H9 (cell line): ENCODE results near the gene TRPM3. TPM values are rescaled to one million over a fixed set of nuclear protein-coding genes. Genes with fewer than 3 reads are reported as not detected.
A peak's percentile ranks its signal among the peaks of the same experiment; 100 is the strongest.

Experiments
- DNase-seq: peaks from one replicate; pipeline ENCODE4 v3.0.0-alpha.2; 2017
- H2AFZ ChIP-seq: one replicate; pipeline ENCODE4 v1.6.1; 2013; ENCODE audit warnings: mild to moderate bottlenecking, low read length, control low read depth, moderate library complexity
- H2AK5ac ChIP-seq: 2 replicates; pipeline ENCODE4 v1.6.1; 2013; ENCODE audit warnings: low read length, control low read depth, mixed read lengths; ENCODE audit not compliant: insufficient read length
- H2BK120ac ChIP-seq: one replicate; pipeline ENCODE4 v1.6.1; 2013; ENCODE audit warnings: low read depth, mild to moderate bottlenecking, low read length, control low read depth, inconsistent platforms; ENCODE audit not compliant: poor library complexity, severe bottlenecking
- H2BK12ac ChIP-seq: 2 replicates; pipeline ENCODE4 v1.6.1; 2013; ENCODE audit warnings: low read length, control low read depth, mixed read lengths, low read depth; ENCODE audit not compliant: insufficient read length
- H2BK15ac ChIP-seq: 2 replicates; pipeline ENCODE4 v1.6.1; 2013; ENCODE audit warnings: low read depth, low read length, control low read depth
- H2BK20ac ChIP-seq: one replicate; pipeline ENCODE4 v1.6.1; 2013; ENCODE audit warnings: low read depth, mild to moderate bottlenecking, low read length, control low read depth, inconsistent platforms; ENCODE audit not compliant: poor library complexity, severe bottlenecking
- H2BK5ac ChIP-seq: 2 replicates; pipeline ENCODE4 v1.6.1; 2013; ENCODE audit warnings: low read length, control low read depth, mixed read lengths; ENCODE audit not compliant: insufficient read length
- H3K14ac ChIP-seq: 2 replicates; pipeline ENCODE4 v1.6.1; 2013; ENCODE audit warnings: low read length, control low read depth; ENCODE audit not compliant: insufficient read depth
- H3K18ac ChIP-seq: 2 replicates; pipeline ENCODE4 v1.6.1; 2013; ENCODE audit warnings: low read depth, mild to moderate bottlenecking, mixed read lengths, low read length, control low read depth; ENCODE audit not compliant: insufficient read length
- H3K23ac ChIP-seq: 2 replicates; pipeline ENCODE4 v1.6.1; 2013; ENCODE audit warnings: low read length, control low read depth, mixed read lengths, low read depth; ENCODE audit not compliant: insufficient read length
- H3K23me2 ChIP-seq: 2 replicates; pipeline ENCODE4 v1.6.1; 2013; ENCODE audit warnings: low read depth, mild to moderate bottlenecking, mixed read lengths, low read length, control low read depth; ENCODE audit not compliant: insufficient read length, poor library complexity, severe bottlenecking
- H3K27ac ChIP-seq: 2 replicates; pipeline ENCODE4 v1.5.1; 2013; ENCODE audit warnings: low read length, control low read depth, mixed read lengths, low read depth; ENCODE audit not compliant: insufficient read length
- H3K27me3 ChIP-seq: 2 replicates; pipeline ENCODE4 v1.6.1; 2013; ENCODE audit warnings: low read length, control low read depth, inconsistent platforms; ENCODE audit not compliant: insufficient read depth
- H3K4ac ChIP-seq: 2 replicates; pipeline ENCODE4 v1.6.1; 2013; ENCODE audit warnings: low read depth, mild to moderate bottlenecking, control low read depth, inconsistent platforms, low read length, moderate library complexity
- H3K4me1 ChIP-seq: 2 replicates; pipeline ENCODE4 v1.6.1; 2013; ENCODE audit warnings: low read length, control low read depth, inconsistent platforms; ENCODE audit not compliant: insufficient read depth
- H3K4me2 ChIP-seq: 2 replicates; pipeline ENCODE4 v1.6.1; 2013; ENCODE audit warnings: low read length, control low read depth, mixed read lengths; ENCODE audit not compliant: insufficient read length, insufficient read depth
- H3K56ac ChIP-seq: 2 replicates; pipeline ENCODE4 v1.6.1; 2013; ENCODE audit warnings: low read depth, mild to moderate bottlenecking, mixed read lengths, low read length, control low read depth; ENCODE audit not compliant: insufficient read length
- H3K79me1 ChIP-seq: 2 replicates; pipeline ENCODE4 v1.6.1; 2013; ENCODE audit warnings: low read depth, mild to moderate bottlenecking, moderate library complexity, low read length, control low read depth, inconsistent platforms; ENCODE audit not compliant: insufficient read depth, poor library complexity, severe bottlenecking
- H3K79me2 ChIP-seq: 2 replicates; pipeline ENCODE4 v1.6.1; 2013; ENCODE audit warnings: low read length, control low read depth, inconsistent platforms; ENCODE audit not compliant: insufficient read depth
- H3K9ac ChIP-seq: 2 replicates; pipeline ENCODE4 v1.6.1; 2013; ENCODE audit warnings: low read length, control low read depth, mixed read lengths; ENCODE audit not compliant: insufficient read length; ENCODE audit errors: extremely low read depth
- H3K9me3 ChIP-seq: one replicate; pipeline ENCODE4 v1.6.1; 2013; ENCODE audit warnings: low read depth, low read length, inconsistent platforms; ENCODE audit not compliant: control insufficient read depth
- H3T11ph ChIP-seq: one replicate; pipeline ENCODE4 v1.6.1; 2013; ENCODE audit warnings: mild to moderate bottlenecking, low read length, control low read depth, inconsistent platforms
- H4K20me1 ChIP-seq: one replicate; pipeline ENCODE4 v1.6.1; 2013; ENCODE audit not compliant: control insufficient read depth, insufficient read length, insufficient read depth
- H4K5ac ChIP-seq: 2 replicates; pipeline ENCODE4 v1.6.1; 2013; ENCODE audit warnings: low read depth, mild to moderate bottlenecking, mixed read lengths, low read length, control low read depth; ENCODE audit not compliant: insufficient read length
- H4K8ac ChIP-seq: replicated peaks from 2 replicates; pipeline ENCODE4 v1.6.1; 2013; ENCODE audit warnings: low read length, control low read depth, mixed read lengths, low read depth; ENCODE audit not compliant: insufficient read length
- H4K91ac ChIP-seq: 2 replicates; pipeline ENCODE4 v1.6.1; 2013; ENCODE audit warnings: low read depth, mild to moderate bottlenecking, moderate library complexity, mixed read lengths, low read length, control low read depth; ENCODE audit not compliant: insufficient read length
- H3K27ac Mint-ChIP-seq, 3 experiments: 2 replicates in 2 of 3; 3 replicates in 1 of 3; pipeline ENCODE4 v1.8.0; 2020 to 2021; ENCODE audit warnings: mixed read lengths in 3 of 3, mild to moderate bottlenecking in 1 of 3, moderate library complexity in 1 of 3
- H3K27me3 Mint-ChIP-seq: 2 replicates; pipeline ENCODE4 v1.8.0; 2021; ENCODE audit warnings: low read depth, mild to moderate bottlenecking, moderate library complexity, mixed read lengths
- H3K36me3 Mint-ChIP-seq, 3 experiments: 2 replicates in 2 of 3; 3 replicates in 1 of 3; pipeline ENCODE4 v1.8.0; 2020 to 2021; ENCODE audit warnings: low read depth in 3 of 3, mixed read lengths in 3 of 3; ENCODE audit not compliant: insufficient read depth in 1 of 3
- H3K4me1 Mint-ChIP-seq, 2 experiments: 2 replicates each; pipeline ENCODE4 v1.8.0; 2020; ENCODE audit warnings: mixed read lengths in 2 of 2
- H3K4me3 Mint-ChIP-seq, 2 experiments: 2 replicates in 1 of 2; 3 replicates in 1 of 2; pipeline ENCODE4 v1.8.0; 2020 to 2021; ENCODE audit warnings: mild to moderate bottlenecking in 2 of 2, mixed read lengths in 2 of 2, moderate library complexity in 1 of 2
- H3K9me3 Mint-ChIP-seq, 2 experiments: 2 replicates in 1 of 2; 3 replicates in 1 of 2; pipeline ENCODE4 v1.8.0; 2020; ENCODE audit warnings: mild to moderate bottlenecking in 2 of 2, mixed read lengths in 2 of 2, moderate library complexity in 1 of 2
- CTCF ChIP-seq: fragments of 200-600 bp; sonication (generic); conservative IDR thresholded peaks from 3 replicates; pipeline ENCODE4 v1.8.0; 2021; ENCODE audit warnings: antibody characterized with exemption, mild to moderate bottlenecking
- WGBS: extraction: QIAGEN DNeasy Blood & Tissue Kit; methylation state at CpG from one replicate; pipeline ENCODE4 v1.1.7; 2013; ENCODE audit warnings: missing lambda C conversion rate, low lambda C conversion rate, mixed read lengths; ENCODE audit not compliant: insufficient read length; ENCODE audit errors: extremely low coverage; 5-methylcytosine and 5-hydroxymethylcytosine counted together
- total RNA-seq: library from RNA; stranded (reverse); gene quantifications from 2 replicates; pipeline ENCODE4 v1.2.1, GENCODE V29; 2021

The TRPM3 gene
- total RNA-seq, 1 experiment from 2014 or later, result 10.3 TPM

GRCh38 chr9:70784456-70784855, 337.0 kb downstream of the TRPM3 start:
- H3K27me3 Mint-ChIP-seq, result no peaks in the 10 kb centered on the region
- no peak overlapping the region for H3K18ac ChIP-seq
- H3K79me1 ChIP-seq, result no peaks in the 10 kb centered on the region
- H3K4ac ChIP-seq, result no peak overlapping the region
- H3K27ac ChIP-seq, result no peak overlapping the region
- no peaks in the 10 kb centered on the region for H3K9me3 Mint-ChIP-seq
- H2BK12ac ChIP-seq, result no peak overlapping the region
- H4K8ac ChIP-seq, result no peak overlapping the region
- no peak overlapping the region for H2BK15ac ChIP-seq
- H3K23me2 ChIP-seq, result no peaks in the 10 kb centered on the region
- no peak overlapping the region for H3K56ac ChIP-seq
- H3K9me3 ChIP-seq, result no peaks in the 10 kb centered on the region
- no peak overlapping the region for H2AK5ac ChIP-seq
- DNase-seq, result no peak
- no peak overlapping the region for H2BK5ac ChIP-seq
- no peak overlapping the region for H3T11ph ChIP-seq
- no peaks in the 10 kb centered on the region; a peak in 1 of 4 replicates for H3K4me1 Mint-ChIP-seq
- no peaks in the 10 kb centered on the region for H4K20me1 ChIP-seq
- no peaks in the 10 kb centered on the region for H3K36me3 Mint-ChIP-seq
- no peak overlapping the region for H3K4me2 ChIP-seq
- TF ChIP-seq CTCF, result no peak
- no peak overlapping the region for H3K14ac ChIP-seq
- WGBS, result no CpG with 5 or more reads among the region's 2 CpGs
- no peak overlapping the region for H3K9ac ChIP-seq
- no peak overlapping the region for H4K5ac ChIP-seq
- H3K27ac Mint-ChIP-seq, result peak overlapping the region in 1 of 3 experiments; percentile 78; a peak in 2 of 7 replicates
- H4K91ac ChIP-seq, result no peak overlapping the region
- H2AFZ ChIP-seq, result no peak overlapping the region
- H3K79me2 ChIP-seq, result no peaks in the 10 kb centered on the region
- H3K27me3 ChIP-seq, result no peaks in the 10 kb centered on the region
- no peak overlapping the region for H2BK120ac ChIP-seq
- no peaks in the 10 kb centered on the region for H3K4me1 ChIP-seq
- H2BK20ac ChIP-seq, result no peak overlapping the region
- H3K23ac ChIP-seq, result no peak overlapping the region
- no peak overlapping the region for H3K4me3 Mint-ChIP-seq
